Esophagus muscularis mucosa (tissue), 4 donors: ENCODE measurements around the gene ZCCHC4. TPM values are rescaled to one million over a fixed set of nuclear protein-coding genes. Genes with fewer than 3 reads are reported as not detected.

Experiments used
- DNase-seq: peaks from one replicate; pipeline ENCODE4 v3.0.0-alpha.2; 2017; ENCODE audit errors: extremely low spot score
- H3K27ac ChIP-seq, 4 donors: fragments of 200-600 bp; sonication (generic); replicated peaks in 1 of 4; 1 replicate in 3 of 4; 2 replicates in 1 of 4; pipeline ENCODE4 v1.5.1; 2016 to 2019; ENCODE audit warnings: mild to moderate bottlenecking in 1 of 4
- H3K27me3 ChIP-seq, 4 donors: fragments of 200-600 bp; sonication (generic); one replicate each; pipeline versions ENCODE4 v1.5.1 to v1.6.0; 2016 to 2019
- H3K36me3 ChIP-seq, 4 donors: fragments of 200-600 bp; sonication (generic); one replicate each; pipeline ENCODE4 v1.5.1; 2016 to 2019
- H3K4me1 ChIP-seq, 4 donors: fragments of 200-600 bp; sonication (generic); one replicate each; pipeline ENCODE4 v1.5.1; 2016 to 2019
- H3K4me3 ChIP-seq, 4 donors: fragments of 200-600 bp; sonication (generic); 1 replicate in 2 of 4; 2 replicates in 2 of 4; pipeline ENCODE4 v1.5.1; 2016 to 2019; ENCODE audit warnings: mild to moderate bottlenecking in 4 of 4, moderate library complexity in 1 of 4
- H3K9me3 ChIP-seq, 4 donors: fragments of 200-600 bp; sonication (generic); 1 replicate in 3 of 4; 2 replicates in 1 of 4; pipeline ENCODE4 v1.5.1; 2016 to 2019
- CTCF ChIP-seq, 3 experiments: fragments of 200-600 bp in 2 of 3; fragments of 450-650 bp in 1 of 3; sonication (generic) in 2 of 3; IDR thresholded peaks; one replicate each; pipeline ENCODE4 v1.5.1; 2017 to 2019; ENCODE audit warnings: antibody characterized with exemption in 3 of 3, mild to moderate bottlenecking in 2 of 3, moderate library complexity in 1 of 3
- EP300 ChIP-seq: sonication (generic); formaldehyde crosslinking; IDR thresholded peaks from one replicate; pipeline ENCODE4 v1.6.1; 2017; ENCODE audit warnings: antibody characterized with exemption
- POLR2A ChIP-seq: fragments of 450-650 bp; IDR thresholded peaks from one replicate; pipeline ENCODE4 v1.6.1; 2017; ENCODE audit warnings: antibody characterized with exemption, moderate library complexity, mild to moderate bottlenecking, low read depth
- POLR2AphosphoS5 ChIP-seq, 2 donors: sonication (generic); formaldehyde crosslinking; IDR thresholded peaks; one replicate each; pipeline ENCODE4 v1.6.1; 2017; ENCODE audit warnings: antibody characterized with exemption in 2 of 2
- WGBS: methylation state at CpG from one replicate; pipeline ENCODE4 v1.1.5; 2018; 5-methylcytosine and 5-hydroxymethylcytosine counted together
- intact Hi-C: fragments of 100-400 bp; cut with DNase I; formaldehyde crosslinking; loops from one replicate; pipeline ENCODE4 v1.15.1; 2023
- total RNA-seq, 4 donors: library from RNA; depleted of rRNA; stranded (reverse); fragments of >200 nt; gene quantifications; one replicate each; pipeline versions ENCODE4 v1.1.0 to v1.2.1, GENCODE V29; 2016

ZCCHC4 gene
- total RNA-seq, 4 donors from 2014 or later = 8.6 to 16.2 (median 11.4) TPM

- TF ChIP-seq POLR2AphosphoS5 (IDR thresholded peaks at IDR 0.05) (no peak), CTCF (IDR thresholded peaks at IDR 0.05) (no peak), EP300 (no peak), POLR2A (no peak)
- intact Hi-C loops = no loop called here
- no peak overlapping the region for H3K4me3 ChIP-seq
- H3K9me3 ChIP-seq = no peaks in the 10 kb centered on the region
- H3K27ac ChIP-seq = no peak overlapping the region
- no peaks in the 10 kb centered on the region for H3K4me1 ChIP-seq
- DNase-seq = no peak
- no peaks in the 10 kb centered on the region for H3K27me3 ChIP-seq
- WGBS = 97% methylated on average over 2 of the region's 2 CpGs
- peaks cover 55 to 99% (median 71%) of the 10 kb centered on the region in 4 donors for H3K36me3 ChIP-seq
These were observed 74.4 kb downstream of the ZCCHC4 start for GRCh38 chr4:25386926-25387325.

- intact Hi-C loops = no loop called here
- Histone ChIP-seq H3K36me3 (peaks cover 69 to 99% (median 82%) of the 10 kb centered on the region in 4 donors), H3K27ac (no peak overlapping the region), H3K4me3 (no peak overlapping the region), H3K27me3 (no peaks in the 10 kb centered on the region), H3K9me3 (peaks cover 0 to 5% (median 0%) of the 10 kb centered on the region in 4 donors), H3K4me1 (no peaks in the 10 kb centered on the region)
- TF ChIP-seq EP300 = no peak
- no peak for TF ChIP-seq POLR2AphosphoS5 (IDR thresholded peaks at IDR 0.05)
- no peak for TF ChIP-seq CTCF (IDR thresholded peaks at IDR 0.05)
- TF ChIP-seq POLR2A = no peak
- WGBS = 99% methylated on average over 3 of the region's 3 CpGs
- DNase-seq = no peak
These were observed 84.7 kb downstream of the ZCCHC4 start for GRCh38 chr4:25397305-25397704.

GRCh38 chr4:25399510-25399909, 86.9 kb downstream of the ZCCHC4 start:
- no peaks in the 10 kb centered on the region for H3K27me3 ChIP-seq
- H3K4me3 ChIP-seq = no peak overlapping the region
- WGBS = 90% methylated on average over 4 of the region's 4 CpGs
- no peak overlapping the region for H3K27ac ChIP-seq
- no peak for DNase-seq
- no peaks in the 10 kb centered on the region for H3K4me1 ChIP-seq
- H3K9me3 ChIP-seq = peaks cover 0 to 5% (median 0%) of the 10 kb centered on the region in 4 donors
- peaks cover 52 to 96% (median 74%) of the 10 kb centered on the region in 4 donors for H3K36me3 ChIP-seq
- no peak for TF ChIP-seq EP300
- TF ChIP-seq POLR2AphosphoS5 (IDR thresholded peaks at IDR 0.05) = no peak
- intact Hi-C loops = no loop called here

GRCh38 chr4:25401066-25401465, 88.5 kb downstream of the ZCCHC4 start:
- TF ChIP-seq POLR2A (no peak), CTCF (IDR thresholded peaks at IDR 0.05) (no peak), EP300 (no peak), POLR2AphosphoS5 (IDR thresholded peaks at IDR 0.05) (no peak)
- H3K4me1 ChIP-seq = no peaks in the 10 kb centered on the region
- no peaks in the 10 kb centered on the region for H3K27me3 ChIP-seq
- WGBS = 45% methylated on average over 3 of the region's 3 CpGs
- H3K27ac ChIP-seq = no peak overlapping the region
- H3K4me3 ChIP-seq = no peak overlapping the region
- DNase-seq = no peak
- intact Hi-C loops = no loop called here
- peaks cover 0 to 5% (median 0%) of the 10 kb centered on the region in 4 donors for H3K9me3 ChIP-seq
- H3K36me3 ChIP-seq = peaks cover 46 to 95% (median 75%) of the 10 kb centered on the region in 4 donors

- no peak overlapping the region for H3K27ac ChIP-seq
- no peaks in the 10 kb centered on the region for H3K4me1 ChIP-seq
- no peaks in the 10 kb centered on the region for H3K9me3 ChIP-seq
- H3K4me3 ChIP-seq = no peak overlapping the region
- DNase-seq = no peak
- TF ChIP-seq POLR2A = no peak
- no peak for TF ChIP-seq POLR2AphosphoS5 (IDR thresholded peaks at IDR 0.05)
- no peak for TF ChIP-seq CTCF (IDR thresholded peaks at IDR 0.05)
- no peak for TF ChIP-seq EP300
- no peaks in the 10 kb centered on the region for H3K27me3 ChIP-seq
- intact Hi-C loops = no loop called here
- 93% methylated on average over 1 of the region's 1 CpG for WGBS
- peaks cover 42 to 95% (median 73%) of the 10 kb centered on the region in 4 donors for H3K36me3 ChIP-seq
These were observed 89.9 kb downstream of the ZCCHC4 start for GRCh38 chr4:25402521-25402920.
